ENCODE data around the gene ANGPTL2. TPM values are rescaled to one million over a fixed set of nuclear protein-coding genes. Genes with fewer than 3 reads are reported as not detected.

The ANGPTL2 gene
- total and polyA plus RNA-seq, 9 of the 15 experiments (the other 6 are each of a cell fraction or from before 2014, with no cell fraction given) = not detected

DNA sequence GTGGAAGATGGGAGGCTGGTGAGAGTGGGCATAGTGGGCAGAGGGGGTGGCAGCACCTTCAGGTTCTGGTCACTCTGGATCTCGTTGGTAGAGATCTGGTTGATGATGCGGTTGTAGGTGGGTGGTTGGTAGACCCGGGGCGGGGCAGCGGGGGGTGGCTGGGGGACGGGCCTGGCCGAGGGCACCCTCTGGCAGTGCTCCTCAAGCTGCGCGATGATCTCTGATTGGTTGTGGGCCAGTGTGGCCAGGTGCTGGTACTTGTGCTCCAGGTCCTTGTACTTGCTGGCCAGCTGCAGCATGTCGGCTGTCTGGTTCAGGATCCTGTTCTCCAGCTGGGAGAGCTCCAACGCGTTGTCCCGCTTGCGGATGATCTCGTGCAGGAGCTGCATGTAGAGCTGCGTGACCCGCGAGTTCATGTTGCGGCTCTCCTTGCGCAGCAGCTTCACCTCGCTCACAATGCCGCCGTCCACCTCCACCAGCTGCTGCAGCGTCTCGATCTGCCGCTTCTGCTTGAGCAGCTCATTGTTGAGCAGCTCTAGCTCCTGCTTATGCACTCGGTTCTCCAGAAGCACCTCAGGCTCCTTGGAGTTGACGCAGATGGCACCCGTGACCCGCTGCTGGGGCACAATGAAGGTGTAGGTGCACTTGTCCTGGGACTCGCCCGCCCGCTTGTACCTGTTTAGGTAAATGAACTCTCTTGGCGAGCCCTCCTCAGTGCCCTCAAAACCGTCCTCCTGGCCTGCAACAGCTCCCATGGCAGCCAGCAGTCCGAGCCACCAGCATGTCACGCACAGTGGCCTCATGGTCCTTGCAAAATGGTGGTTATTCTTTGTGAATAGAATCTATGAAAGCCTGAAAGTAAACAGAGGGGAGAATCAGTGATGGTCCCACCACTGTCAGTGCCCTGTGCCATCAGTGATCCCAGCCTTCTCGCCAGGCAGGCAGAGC lies 14.2 kb downstream of the ANGPTL2 start:
- no peak overlapping the region for H3K4me2 ChIP-seq (ENCODE audit: insufficient read depth, low read length)
- TF ChIP-seq SETDB1 (IDR thresholded peaks at IDR 0.05; ENCODE audit: low read length) (no peak), ZNF76 (CRISPR knock-in tag; IDR thresholded peaks at IDR 0.05; ENCODE audit: borderline replicate concordance) (no peak), HSF4 (CRISPR knock-in tag; IDR thresholded peaks at IDR 0.05; ENCODE audit: borderline replicate concordance) (no peak), HCFC1 (IDR thresholded peaks at IDR 0.05; ENCODE audit: low read depth, low read length) (no peak), PPARD (CRISPR knock-in tag; IDR thresholded peaks at IDR 0.05) (no peak), SMARCE1 (IDR thresholded peaks at IDR 0.05) (no peak), FOXJ3 (CRISPR knock-in tag; IDR thresholded peaks at IDR 0.05) (no peak), ZBTB7A (IDR thresholded peaks at IDR 0.05; ENCODE audit: borderline replicate concordance, control insufficient read depth, low read depth, low read length) (no peak), TBL1XR1 (IDR thresholded peaks at IDR 0.05; ENCODE audit: low read length in 2 of 2) (no peak)
- TF ChIP-seq, protein P1, sequence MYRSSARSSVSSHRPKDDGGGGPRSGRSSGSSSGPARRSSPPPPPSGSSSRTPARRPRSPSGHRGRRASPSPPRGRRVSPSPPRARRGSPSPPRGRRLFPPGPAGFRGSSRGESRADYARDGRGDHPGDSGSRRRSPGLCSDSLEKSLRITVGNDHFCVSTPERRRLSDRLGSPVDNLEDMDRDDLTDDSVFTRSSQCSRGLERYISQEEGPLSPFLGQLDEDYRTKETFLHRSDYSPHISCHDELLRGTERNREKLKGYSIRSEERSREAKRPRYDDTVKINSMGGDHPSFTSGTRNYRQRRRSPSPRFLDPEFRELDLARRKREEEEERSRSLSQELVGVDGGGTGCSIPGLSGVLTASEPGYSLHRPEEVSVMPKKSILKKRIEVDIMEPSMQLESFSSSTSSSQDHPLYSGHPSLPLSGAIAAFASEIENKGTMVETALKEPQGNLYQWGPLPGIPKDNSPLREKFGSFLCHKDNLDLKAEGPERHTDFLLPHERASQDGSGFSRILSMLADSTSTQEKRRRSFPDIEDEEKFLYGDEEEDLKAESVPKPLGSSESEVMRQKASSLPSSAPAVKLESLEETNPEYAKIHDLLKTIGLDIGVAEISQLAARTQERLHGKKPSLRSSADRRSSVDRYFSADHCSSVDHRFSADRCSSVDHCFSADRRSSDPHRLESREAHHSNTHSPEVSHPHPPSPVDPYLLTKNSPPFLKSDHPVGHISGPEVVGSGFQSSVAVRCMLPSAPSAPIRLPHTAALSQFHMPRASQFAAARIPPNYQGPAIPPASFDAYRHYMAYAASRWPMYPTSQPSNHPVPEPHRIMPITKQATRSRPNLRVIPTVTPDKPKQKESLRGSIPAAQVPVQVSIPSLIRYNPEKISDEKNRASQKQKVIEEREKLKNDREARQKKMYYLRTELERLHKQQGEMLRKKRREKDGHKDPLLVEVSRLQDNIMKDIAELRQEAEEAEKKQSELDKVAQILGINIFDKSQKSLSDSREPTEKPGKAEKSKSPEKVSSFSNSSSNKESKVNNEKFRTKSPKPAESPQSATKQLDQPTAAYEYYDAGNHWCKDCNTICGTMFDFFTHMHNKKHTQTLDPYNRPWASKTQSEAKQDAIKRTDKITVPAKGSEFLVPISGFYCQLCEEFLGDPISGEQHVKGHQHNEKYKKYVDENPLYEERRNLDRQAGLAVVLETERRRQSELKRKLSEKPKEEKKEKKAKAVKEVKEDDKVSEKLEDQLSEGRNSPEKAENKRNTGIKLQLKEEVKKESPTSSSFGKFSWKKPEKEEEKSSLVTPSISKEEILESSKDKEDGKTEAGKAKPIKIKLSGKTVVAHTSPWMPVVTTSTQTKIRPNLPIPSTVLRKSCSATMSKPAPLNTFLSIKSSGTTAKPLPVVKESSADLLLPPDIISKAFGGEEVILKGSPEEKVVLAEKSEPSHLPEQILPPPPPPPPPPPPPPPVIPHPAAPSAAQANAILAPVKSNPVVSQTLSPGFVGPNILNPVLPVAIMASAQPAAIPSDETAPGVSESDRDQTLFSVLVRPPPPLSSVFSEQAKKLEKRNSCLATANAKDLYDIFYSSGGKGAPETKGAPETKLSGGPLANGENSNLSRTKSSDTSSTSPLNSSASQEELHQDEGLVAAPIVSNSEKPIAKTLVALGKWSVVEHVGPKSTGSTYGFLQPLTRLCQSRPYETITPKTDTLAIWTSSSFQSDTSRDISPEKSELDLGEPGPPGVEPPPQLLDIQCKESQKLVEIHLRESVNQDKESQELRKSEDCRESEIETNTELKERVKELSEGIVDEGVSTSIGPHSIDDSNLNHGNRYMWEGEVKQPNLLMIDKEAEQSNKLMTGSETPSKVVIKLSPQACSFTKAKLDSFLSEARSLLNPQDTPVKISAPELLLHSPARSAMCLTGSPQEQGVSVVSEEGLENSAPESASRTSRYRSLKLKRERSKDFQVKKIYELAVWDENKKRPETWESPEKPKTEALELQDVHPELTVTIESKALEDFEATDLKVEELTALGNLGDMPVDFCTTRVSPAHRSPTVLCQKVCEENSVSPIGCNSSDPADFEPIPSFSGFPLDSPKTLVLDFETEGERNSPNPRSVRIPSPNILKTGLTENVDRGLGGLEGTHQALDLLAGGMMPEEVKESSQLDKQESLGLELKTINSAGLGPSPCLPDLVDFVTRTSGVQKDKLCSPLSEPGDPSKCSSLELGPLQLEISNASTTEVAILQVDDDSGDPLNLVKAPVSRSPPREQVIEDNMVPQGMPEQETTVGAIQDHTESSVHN (IDR thresholded peaks at IDR 0.05; ENCODE audit: borderline replicate concordance in 1 of 2, low read depth in 1 of 2) = no peak
- TF ChIP-seq, protein P2, sequence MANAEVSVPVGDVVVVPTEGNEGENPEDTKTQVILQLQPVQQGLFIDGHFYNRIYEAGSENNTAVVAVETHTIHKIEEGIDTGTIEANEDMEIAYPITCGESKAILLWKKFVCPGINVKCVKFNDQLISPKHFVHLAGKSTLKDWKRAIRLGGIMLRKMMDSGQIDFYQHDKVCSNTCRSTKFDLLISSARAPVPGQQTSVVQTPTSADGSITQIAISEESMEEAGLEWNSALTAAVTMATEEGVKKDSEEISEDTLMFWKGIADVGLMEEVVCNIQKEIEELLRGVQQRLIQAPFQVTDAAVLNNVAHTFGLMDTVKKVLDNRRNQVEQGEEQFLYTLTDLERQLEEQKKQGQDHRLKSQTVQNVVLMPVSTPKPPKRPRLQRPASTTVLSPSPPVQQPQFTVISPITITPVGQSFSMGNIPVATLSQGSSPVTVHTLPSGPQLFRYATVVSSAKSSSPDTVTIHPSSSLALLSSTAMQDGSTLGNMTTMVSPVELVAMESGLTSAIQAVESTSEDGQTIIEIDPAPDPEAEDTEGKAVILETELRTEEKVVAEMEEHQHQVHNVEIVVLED (CRISPR knock-in tag; IDR thresholded peaks at IDR 0.05) = no peak

More for the DNA sequence above, 14.2 kb downstream of the ANGPTL2 start:
- CTCF ChIA-PET (ENCODE audit: low intra/inter-chr PET ratio) = no interaction called here
- Histone ChIP-seq H3K4me1 (replicated peaks in 1 of 2; ENCODE audit: control insufficient read depth in 2 of 2, insufficient read depth in 2 of 2, low read length in 2 of 2) (peaks cover 0 to 4% of the 10 kb centered on the region in 2 experiments; a peak in 1 of 5 replicates), H4K20me1 (replicated peaks; ENCODE audit: control insufficient read depth, insufficient read depth, low read length) (no peaks in the 10 kb centered on the region), H3K36me3 (ENCODE audit: control insufficient read depth, insufficient read depth, low read length) (no peaks in the 10 kb centered on the region), H2AFZ (ENCODE audit: low read depth, low read length) (no peak overlapping the region), H3K27ac (ENCODE audit: extremely low read depth, low read depth, low read length) (no peak overlapping the region), H3K9me1 (ENCODE audit: control insufficient read depth, insufficient read depth, low read length) (no peaks in the 10 kb centered on the region), H3K27me3 (ENCODE audit: control insufficient read depth in 2 of 2, insufficient read depth in 2 of 2, low read length in 2 of 2) (peaks cover 17 to 64% of the 10 kb centered on the region in 2 experiments), H3K9me3 (replicated peaks; ENCODE audit: control insufficient read depth, insufficient read depth, low read depth, low read length) (no peaks in the 10 kb centered on the region), H3K79me2 (ENCODE audit: control insufficient read depth, insufficient read depth, low read length) (no peaks in the 10 kb centered on the region), H3K9ac (ENCODE audit: insufficient read depth in 1 of 2, low read depth in 2 of 2, low read length in 2 of 2) (no peak overlapping the region), H3K4me3 (no peak overlapping the region)
- DNase-seq (ENCODE audit: extremely low read depth in 1 of 4, low spot score in 3 of 4) (no peak), ATAC-seq (no peak), FAIRE-seq (no peak)
- POLR2A ChIA-PET = interaction anchor here (0.6 to 1.6 kb wide), 3 partner anchors 28 to 627 kb away, joined by 3 to 4 read pairs (median 3); no protein-coding TSS in a partner anchor
- in situ Hi-C loops (cut with MboI) = no loop called here
- no TSS peak for BruUV-seq (replicated peaks)
- 14% methylated on average over 33 of the region's 38 CpGs for WGBS (ENCODE audit: insufficient coverage, low coverage, missing lambda C conversion rate)
- intact Hi-C loops (cut with micrococcal nuclease) = no loop called here

Data from K562 (cell line).